GM18861 (cell line): Measurements from ENCODE around the gene GDE1.

Experiments
- ATAC-seq: cut with Tn5 transposase; IDR thresholded peaks from one replicate; pipeline ENCODE4 v1.9.1; 2021; ENCODE audit not compliant: unreplicated experiment

GDE1 gene

GRCh38 chr16:19490619-19491018 lies 31.3 kb downstream of the GDE1 start:
- ATAC-seq: no peak

DNA sequence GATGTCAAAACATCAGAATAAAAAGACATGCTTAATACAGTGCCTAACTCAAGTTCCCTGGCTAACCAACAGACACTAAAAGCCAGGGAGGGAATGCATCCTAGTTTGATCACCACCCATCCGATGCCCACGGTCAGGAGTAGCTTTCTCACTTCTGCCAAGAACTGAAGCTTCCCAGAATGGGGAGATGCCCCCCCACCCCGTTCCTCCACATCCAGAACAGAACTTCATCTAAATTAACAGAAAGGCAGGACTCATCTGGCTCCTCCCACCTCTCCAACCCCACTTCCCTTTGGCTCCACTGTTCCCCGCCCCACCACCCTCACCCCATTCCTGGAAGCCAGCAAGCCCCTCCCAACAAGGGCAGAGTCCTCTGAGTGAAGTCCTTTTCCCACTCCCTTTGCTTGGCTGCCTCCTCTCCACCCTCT lies 33.7 kb downstream of the GDE1 start:
- no peak for ATAC-seq

DNA sequence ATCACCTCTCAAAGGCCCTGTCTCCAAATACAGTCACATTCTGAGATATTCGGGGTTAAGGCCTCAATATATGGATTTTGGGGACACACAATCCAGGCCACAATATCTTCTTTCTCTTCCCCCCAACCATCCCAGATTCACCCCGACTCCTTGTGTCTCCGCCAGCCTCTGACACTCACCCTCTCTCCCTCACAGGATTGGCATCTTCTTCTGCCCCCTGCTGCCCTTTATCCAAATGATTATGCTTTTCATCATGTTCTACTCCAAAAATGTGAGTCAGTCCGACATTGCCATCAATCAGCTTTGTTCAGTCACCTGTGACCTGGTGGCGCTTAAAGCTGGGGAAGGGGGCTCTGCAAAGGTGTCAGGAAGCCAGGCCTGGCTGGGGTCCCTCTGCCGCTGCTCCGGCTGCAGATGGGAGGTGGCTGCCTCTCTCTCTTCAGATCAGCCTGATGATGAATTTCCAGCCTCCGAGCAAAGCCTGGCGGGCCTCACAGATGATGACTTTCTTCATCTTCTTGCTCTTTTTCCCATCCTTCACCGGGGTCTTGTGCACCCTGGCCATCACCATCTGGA lies 35.1 kb downstream of the GDE1 start:
- ATAC-seq: no peak

- ATAC-seq: no peak
These were observed 35.8 kb downstream of the GDE1 start for GRCh38 chr16:19486051-19486450.

- no peak for ATAC-seq
These were observed 36.3 kb downstream of the GDE1 start for GRCh38 chr16:19485611-19486010.

DNA sequence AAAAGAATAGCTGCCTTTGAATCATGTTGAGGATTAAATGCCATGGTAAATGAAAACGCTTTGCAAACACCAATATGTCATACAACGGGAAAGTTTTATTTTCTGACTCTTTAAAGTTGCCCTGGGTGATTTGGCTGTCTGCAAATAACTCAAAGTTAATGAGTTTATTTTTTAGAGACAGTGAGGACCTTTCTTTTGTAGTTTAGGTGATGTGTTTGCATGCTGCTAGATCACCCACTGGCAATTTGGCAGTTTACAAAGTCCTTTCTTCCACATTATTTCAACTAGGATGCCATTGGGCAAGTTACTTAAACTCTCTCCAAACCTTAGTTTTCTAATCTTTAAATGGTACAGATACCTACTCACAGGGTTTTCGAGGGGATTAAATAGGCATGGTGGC lies 37.8 kb downstream of the GDE1 start:
- no peak for ATAC-seq

DNA sequence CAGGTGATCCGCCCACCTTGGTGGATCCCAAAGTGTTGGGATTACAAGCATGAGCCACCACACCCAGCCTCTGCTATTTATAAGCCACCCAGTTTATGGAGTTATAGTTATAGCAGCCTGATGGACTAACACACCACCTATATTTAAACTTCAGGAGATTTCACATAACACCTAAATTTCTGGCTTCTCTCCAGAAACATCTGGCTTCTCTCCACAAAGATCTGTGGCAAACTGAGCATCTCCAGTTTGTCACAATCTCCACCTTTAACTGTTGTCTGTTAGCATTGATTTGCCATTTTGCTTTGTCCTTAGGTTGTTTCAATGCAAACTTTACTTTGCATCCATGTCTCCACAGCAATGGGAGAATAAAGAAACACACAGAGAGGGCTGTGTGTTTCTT lies 39.6 kb downstream of the GDE1 start:
- no peak for ATAC-seq

GRCh38 chr16:19481769-19482168 lies 40.1 kb downstream of the GDE1 start:
- no peak for ATAC-seq

- no peak for ATAC-seq
These were observed 40.6 kb downstream of the GDE1 start for GRCh38 chr16:19481296-19481695.

DNA sequence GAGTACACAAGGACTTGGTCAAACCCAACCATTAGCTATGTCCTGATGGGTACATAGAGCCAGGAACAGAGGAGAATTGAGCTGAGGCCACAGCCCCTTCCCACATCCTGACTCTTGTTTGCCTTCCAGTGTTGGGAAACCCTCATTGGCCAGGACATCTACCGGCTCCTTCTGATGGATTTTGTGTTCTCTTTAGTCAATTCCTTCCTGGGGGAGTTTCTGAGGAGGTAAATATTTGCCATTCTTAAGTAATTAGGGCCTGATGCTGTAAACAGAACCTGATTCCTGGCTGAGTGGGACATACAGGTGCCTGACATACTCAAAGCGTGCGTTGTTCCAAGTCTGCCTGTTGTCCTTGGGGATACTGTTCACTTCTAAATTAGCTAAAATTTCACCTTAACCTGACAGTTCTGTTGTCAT lies 42.6 kb downstream of the GDE1 start:
- ATAC-seq: no peak

DNA sequence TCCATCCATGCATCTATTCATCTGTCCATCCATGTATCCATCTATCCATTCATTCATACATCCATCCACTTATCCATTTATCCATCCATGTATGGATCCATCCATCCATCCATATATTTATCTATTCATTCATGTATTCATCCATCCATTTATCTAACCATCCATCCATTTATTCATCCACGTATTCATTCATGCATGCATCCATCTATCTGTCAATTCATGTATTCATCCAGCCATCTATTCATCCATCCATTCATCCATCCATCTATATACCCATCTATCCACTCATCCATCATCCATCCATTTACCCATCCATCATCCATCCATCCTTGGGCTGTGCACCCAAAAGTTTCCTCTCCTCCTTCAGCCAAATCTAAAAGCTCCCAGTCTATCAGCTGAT lies 43.4 kb downstream of the GDE1 start:
- no peak for ATAC-seq

DNA sequence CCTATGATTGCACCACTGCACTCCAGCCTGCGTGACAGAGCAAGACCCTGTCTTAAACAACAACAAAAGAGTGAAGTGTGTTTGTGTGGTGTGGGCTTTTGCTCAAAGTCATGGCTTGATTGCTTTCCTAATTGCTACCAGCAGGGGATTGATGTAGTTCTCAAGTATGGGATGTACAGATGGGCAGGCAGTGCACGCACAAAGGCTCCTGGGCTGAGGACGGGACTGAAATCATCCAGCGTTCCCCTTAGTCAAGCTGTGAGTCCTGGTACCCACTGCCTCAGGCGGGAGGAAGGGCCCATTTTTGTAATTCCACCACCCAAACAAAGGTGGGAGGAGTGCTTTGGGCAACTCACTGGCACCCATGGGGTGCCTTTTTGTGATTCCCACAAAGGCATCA lies 47.3 kb downstream of the GDE1 start:
- no peak for ATAC-seq

GRCh38 chr16:19472482-19472881 lies 49.4 kb downstream of the GDE1 start:
- no peak for ATAC-seq

- no peak for ATAC-seq
These were observed 53.6 kb downstream of the GDE1 start for GRCh38 chr16:19468300-19468699.

DNA sequence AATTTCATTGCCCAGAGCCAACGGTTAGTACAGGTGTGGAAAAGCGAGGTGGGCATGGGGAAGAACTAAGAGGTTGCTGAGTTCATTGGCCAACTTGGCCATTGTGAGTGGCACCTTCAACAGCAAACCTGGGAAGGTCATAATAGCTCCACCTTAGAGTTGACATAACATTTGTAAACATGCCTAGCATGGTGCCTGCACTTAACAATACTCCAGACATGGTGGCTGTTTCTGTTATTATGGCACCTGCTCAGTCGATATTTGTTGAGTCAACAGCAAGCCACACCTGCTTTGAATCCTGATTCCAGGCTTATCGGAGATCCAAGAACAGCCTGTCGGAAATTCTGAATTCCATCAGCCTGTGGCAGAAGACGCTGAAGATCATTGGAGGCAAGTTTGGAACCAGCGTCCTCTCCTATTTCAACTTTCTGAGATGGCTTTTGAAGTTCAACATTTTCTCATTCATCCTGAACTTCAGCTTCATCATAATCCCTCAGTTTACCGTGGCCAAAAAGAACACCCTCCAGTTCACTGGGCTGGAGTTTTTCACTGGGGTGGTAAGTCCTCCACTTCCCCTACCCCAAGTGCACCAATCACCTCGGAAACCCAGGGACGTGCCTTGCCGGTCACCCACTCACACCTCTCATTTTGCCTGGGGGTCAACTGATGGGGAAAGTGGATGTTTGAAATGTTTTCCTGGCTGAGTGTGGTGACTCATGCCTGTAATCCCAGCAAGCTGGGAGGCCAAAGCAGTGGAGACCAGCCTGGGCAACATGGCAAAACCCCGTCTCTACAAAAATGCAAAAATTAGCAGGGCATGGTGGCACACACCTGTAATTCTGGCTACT lies 58.2 kb downstream of the GDE1 start:
- ATAC-seq: no peak

DNA sequence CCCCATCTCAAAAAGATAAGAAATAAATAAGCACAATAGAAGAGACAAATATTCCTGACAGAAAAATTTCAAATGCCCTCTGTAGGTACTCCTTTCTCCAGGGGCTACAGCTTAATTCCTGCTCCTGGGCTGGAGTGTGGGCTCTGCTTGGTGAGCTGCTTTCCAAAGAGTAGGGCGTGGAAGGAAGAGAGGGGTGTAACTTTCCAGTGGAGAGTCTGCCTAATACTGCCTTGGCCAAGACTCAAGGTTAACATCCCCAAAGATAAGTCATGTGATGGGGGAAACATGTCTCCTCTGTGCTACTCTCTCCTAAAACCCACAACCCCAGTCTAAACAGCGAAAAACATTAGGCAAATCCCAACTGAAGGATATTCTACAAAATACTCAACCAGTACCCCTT lies 61.5 kb downstream of the GDE1 start:
- ATAC-seq: no peak

DNA sequence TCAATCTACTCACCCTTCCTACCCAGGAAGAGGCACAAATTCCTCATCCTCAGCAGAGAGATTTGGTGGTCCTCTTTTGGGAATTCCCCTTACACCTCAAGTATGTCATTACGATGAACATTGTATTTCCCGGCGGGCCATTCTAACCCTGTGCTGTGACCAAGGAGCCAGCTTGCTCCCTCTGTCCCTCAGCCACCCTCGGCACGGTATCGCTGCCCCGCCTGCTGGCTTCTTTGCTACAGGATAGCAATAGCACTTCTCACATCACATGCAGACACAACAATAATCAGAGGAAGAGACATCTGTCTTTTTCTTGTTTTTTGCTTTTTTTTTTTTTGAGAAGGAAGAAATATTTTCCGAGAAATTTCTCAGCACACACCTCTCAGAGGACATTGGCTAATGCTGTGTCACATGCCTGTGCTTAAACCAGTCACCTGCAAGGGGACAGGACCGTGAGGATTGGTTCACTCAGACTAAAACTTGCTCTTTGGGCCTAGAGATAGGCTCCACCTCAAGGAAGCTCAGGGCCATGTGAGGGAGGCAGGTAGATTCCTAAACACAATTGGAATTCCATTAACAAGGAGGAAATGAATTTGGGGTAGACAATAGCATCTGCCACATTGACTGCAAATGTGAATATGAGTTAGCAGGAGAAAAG lies 63.0 kb downstream of the GDE1 start:
- ATAC-seq: no peak
